Measurements from ENCODE around the gene ACP7.

The ACP7 gene

GRCh38 chr19:39135701-39136100 is 51.5 kb downstream of the ACP7 start:
- Histone ChIP-seq H3K4me1 (ENCODE audit: low read length) (no peaks in the 10 kb centered on the region), H3K79me2 (ENCODE audit: low read length) (peaks cover 59% of the 10 kb centered on the region), H3K36me3 (replicated peaks; ENCODE audit: insufficient read depth, low read length) (no peaks in the 10 kb centered on the region), H3K9ac (ENCODE audit: low read length) (no peak overlapping the region), H3K27ac (ENCODE audit: low read length) (no peak overlapping the region), H3K9me3 (replicated peaks; ENCODE audit: insufficient read depth, low read length) (no peaks in the 10 kb centered on the region), H3K4me2 (ENCODE audit: low read depth, low read length) (no peak overlapping the region), H3K27me3 (replicated peaks; ENCODE audit: insufficient read depth, low read length) (no peaks in the 10 kb centered on the region), H3K4me3 (ENCODE audit: low read length) (no peak overlapping the region), H4K20me1 (ENCODE audit: insufficient read depth, low read length) (no peaks in the 10 kb centered on the region), H3K9me2 (replicated peaks; ENCODE audit: insufficient read depth, low read length) (no peaks in the 10 kb centered on the region), H3F3A (ENCODE audit: insufficient read depth, low read length) (no peaks in the 10 kb centered on the region), H2AFZ (ENCODE audit: low read length) (no peak overlapping the region)
- DNase-seq, result no peak
- no peak for TF ChIP-seq EZH2 (optimal IDR thresholded peaks at IDR 0.05; ENCODE audit: low read depth, low read length)
- TF ChIP-seq CTCF (IDR thresholded peaks at IDR 0.05; ENCODE audit: low read length), result no peak
- no peak for TF ChIP-seq EZH2phosphoT487 (IDR thresholded peaks at IDR 0.05; ENCODE audit: low read length)

- TF ChIP-seq EZH2 (optimal IDR thresholded peaks at IDR 0.05; ENCODE audit: low read depth, low read length) (no peak), EZH2phosphoT487 (IDR thresholded peaks at IDR 0.05; ENCODE audit: low read length) (no peak), CTCF (IDR thresholded peaks at IDR 0.05; ENCODE audit: low read length) (no peak)
- Histone ChIP-seq H3K27me3 (replicated peaks; ENCODE audit: insufficient read depth, low read length) (no peaks in the 10 kb centered on the region), H3K79me2 (ENCODE audit: low read length) (peaks cover 54% of the 10 kb centered on the region), H3K36me3 (replicated peaks; ENCODE audit: insufficient read depth, low read length) (no peaks in the 10 kb centered on the region), H3K9me3 (replicated peaks; ENCODE audit: insufficient read depth, low read length) (no peaks in the 10 kb centered on the region), H2AFZ (ENCODE audit: low read length) (no peak overlapping the region), H3K9me2 (replicated peaks; ENCODE audit: insufficient read depth, low read length) (no peaks in the 10 kb centered on the region), H3K4me1 (ENCODE audit: low read length) (no peaks in the 10 kb centered on the region), H3K27ac (ENCODE audit: low read length) (no peak overlapping the region), H4K20me1 (ENCODE audit: insufficient read depth, low read length) (no peaks in the 10 kb centered on the region), H3K9ac (ENCODE audit: low read length) (no peak overlapping the region), H3K4me3 (ENCODE audit: low read length) (no peak overlapping the region), H3F3A (ENCODE audit: insufficient read depth, low read length) (no peaks in the 10 kb centered on the region), H3K4me2 (ENCODE audit: low read depth, low read length) (no peak overlapping the region)
- no peak for DNase-seq
Measured at GRCh38 chr19:39136225-39136940, 52.2 kb downstream of the ACP7 start.

GRCh38 chr19:39137131-39137530 is 53.0 kb downstream of the ACP7 start:
- Histone ChIP-seq H3K9me3 (replicated peaks; ENCODE audit: insufficient read depth, low read length) (no peaks in the 10 kb centered on the region), H3K79me2 (ENCODE audit: low read length) (peaks cover 52% of the 10 kb centered on the region), H3K4me2 (ENCODE audit: low read depth, low read length) (no peak overlapping the region), H3K27ac (ENCODE audit: low read length) (no peak overlapping the region), H4K20me1 (ENCODE audit: insufficient read depth, low read length) (no peaks in the 10 kb centered on the region), H3F3A (ENCODE audit: insufficient read depth, low read length) (no peaks in the 10 kb centered on the region), H3K9me2 (replicated peaks; ENCODE audit: insufficient read depth, low read length) (no peaks in the 10 kb centered on the region), H3K9ac (ENCODE audit: low read length) (no peak overlapping the region), H3K27me3 (replicated peaks; ENCODE audit: insufficient read depth, low read length) (no peaks in the 10 kb centered on the region), H2AFZ (ENCODE audit: low read length) (no peak overlapping the region), H3K4me1 (ENCODE audit: low read length) (no peaks in the 10 kb centered on the region), H3K36me3 (replicated peaks; ENCODE audit: insufficient read depth, low read length) (no peaks in the 10 kb centered on the region), H3K4me3 (ENCODE audit: low read length) (no peak overlapping the region)
- no peak for DNase-seq
- TF ChIP-seq EZH2phosphoT487 (IDR thresholded peaks at IDR 0.05; ENCODE audit: low read length), result no peak
- no peak for TF ChIP-seq EZH2 (optimal IDR thresholded peaks at IDR 0.05; ENCODE audit: low read depth, low read length)
- TF ChIP-seq CTCF (IDR thresholded peaks at IDR 0.05; ENCODE audit: low read length), result no peak
